Choroid plexus epithelial cell (primary cell): ENCODE results near the gene KCTD15.
A peak's percentile ranks its signal among the peaks of the same experiment; 100 is the strongest.

Experiments
- DNase-seq: peaks from one replicate; pipeline ENCODE4 v3.0.0-alpha.2; 2010; ENCODE audit warnings: low read depth
- H3K4me3 ChIP-seq: 2 replicates; pipeline ENCODE4 v1.5.1; 2011; ENCODE audit warnings: low read depth, mild to moderate bottlenecking, control low read depth, low read length, moderate library complexity
- CTCF ChIP-seq: conservative IDR thresholded peaks from 2 replicates; pipeline ENCODE4 v1.5.1; 2011; ENCODE audit warnings: low read depth, mild to moderate bottlenecking, control low read depth, inconsistent platforms, low read length, moderate library complexity

The KCTD15 gene

GRCh38 chr19:33771384-33772101, 25.1 kb upstream of the KCTD15 start:
- peak; percentile 91 for TF ChIP-seq CTCF
- peak; percentile 74 for DNase-seq
- no peak overlapping the region for H3K4me3 ChIP-seq

GRCh38 chr19:33772102-33772857, 24.4 kb upstream of the KCTD15 start:
- DNase-seq, result no peak
- H3K4me3 ChIP-seq, result no peak overlapping the region
- TF ChIP-seq CTCF, result no peak

GRCh38 chr19:33772858-33773180, 23.9 kb upstream of the KCTD15 start:
- DNase-seq, result no peak
- H3K4me3 ChIP-seq, result no peak overlapping the region
- no peak for TF ChIP-seq CTCF

GRCh38 chr19:33773704-33774624, 22.7 kb upstream of the KCTD15 start:
- no peak for TF ChIP-seq CTCF
- DNase-seq, result no peak

GRCh38 chr19:33774751-33775150, 21.9 kb upstream of the KCTD15 start:
- H3K4me3 ChIP-seq, result no peak overlapping the region
- DNase-seq, result no peak
- TF ChIP-seq CTCF, result no peak

More at GRCh38 chr19:33773704-33774624, 22.7 kb upstream of the KCTD15 start:
- H3K4me3 ChIP-seq, result no peak overlapping the region

GRCh38 chr19:33775731-33776487, 20.8 kb upstream of the KCTD15 start:
- no peak for TF ChIP-seq CTCF

More at GRCh38 chr19:33775731-33776487, 20.8 kb upstream of the KCTD15 start:
- no peak overlapping the region for H3K4me3 ChIP-seq
- DNase-seq, result no peak
